Neural progenitor cell (in vitro differentiated cells): ENCODE data around the gene KIF26B.

Experiments
- EZH2 ChIP-seq: fragments of 200-600 bp; sonication (generic); IDR thresholded peaks from 2 replicates; pipeline ENCODE4 v1.6.1; 2017; ENCODE audit warnings: antibody characterized with exemption, mild to moderate bottlenecking, moderate library complexity
- EZH2phosphoT487 ChIP-seq: fragments of 200-600 bp; sonication (generic); IDR thresholded peaks from 2 replicates; pipeline ENCODE4 v1.6.1; 2017; ENCODE audit warnings: antibody characterized with exemption
- TF ChIP-seq, protein P1 (sequence below): fragments of 200-600 bp; sonication (generic); IDR thresholded peaks from 2 replicates; pipeline ENCODE4 v1.5.1; 2017; ENCODE audit warnings: antibody characterized with exemption, mild to moderate bottlenecking

DNA sequence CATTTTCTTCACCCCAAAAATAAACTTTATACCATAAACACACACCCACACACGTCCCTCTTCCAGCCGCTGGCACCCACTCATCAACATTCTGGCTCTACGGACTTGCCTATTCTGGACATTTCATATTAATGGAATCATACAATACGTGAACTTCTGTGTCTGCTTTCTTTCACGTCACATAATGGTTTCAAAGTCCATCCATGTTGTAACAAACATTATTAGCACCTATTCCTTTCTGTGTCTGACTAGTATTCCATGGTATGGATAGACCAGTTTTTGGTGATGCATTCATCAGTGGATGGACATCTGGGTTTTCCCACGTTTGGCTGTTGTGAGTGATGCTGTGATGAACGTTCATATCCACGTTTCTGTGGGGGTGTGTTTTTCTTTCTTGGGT is 323.2 kb downstream of the KIF26B start:
- TF ChIP-seq, protein P1, sequence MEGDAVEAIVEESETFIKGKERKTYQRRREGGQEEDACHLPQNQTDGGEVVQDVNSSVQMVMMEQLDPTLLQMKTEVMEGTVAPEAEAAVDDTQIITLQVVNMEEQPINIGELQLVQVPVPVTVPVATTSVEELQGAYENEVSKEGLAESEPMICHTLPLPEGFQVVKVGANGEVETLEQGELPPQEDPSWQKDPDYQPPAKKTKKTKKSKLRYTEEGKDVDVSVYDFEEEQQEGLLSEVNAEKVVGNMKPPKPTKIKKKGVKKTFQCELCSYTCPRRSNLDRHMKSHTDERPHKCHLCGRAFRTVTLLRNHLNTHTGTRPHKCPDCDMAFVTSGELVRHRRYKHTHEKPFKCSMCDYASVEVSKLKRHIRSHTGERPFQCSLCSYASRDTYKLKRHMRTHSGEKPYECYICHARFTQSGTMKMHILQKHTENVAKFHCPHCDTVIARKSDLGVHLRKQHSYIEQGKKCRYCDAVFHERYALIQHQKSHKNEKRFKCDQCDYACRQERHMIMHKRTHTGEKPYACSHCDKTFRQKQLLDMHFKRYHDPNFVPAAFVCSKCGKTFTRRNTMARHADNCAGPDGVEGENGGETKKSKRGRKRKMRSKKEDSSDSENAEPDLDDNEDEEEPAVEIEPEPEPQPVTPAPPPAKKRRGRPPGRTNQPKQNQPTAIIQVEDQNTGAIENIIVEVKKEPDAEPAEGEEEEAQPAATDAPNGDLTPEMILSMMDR, result no peak
- no peak for TF ChIP-seq EZH2phosphoT487
- no peak for TF ChIP-seq EZH2
